Duodenal mucosa (tissue), 2 donors: Measurements from ENCODE around the gene DNM2.

ENCODE experiments used
- H3K27ac ChIP-seq: one replicate; pipeline ENCODE4 v1.7.0; 2013; ENCODE audit warnings: low read depth, low read length
- H3K27me3 ChIP-seq, 2 donors: one replicate each; pipeline ENCODE4 v1.7.0; 2013; ENCODE audit warnings: low read length in 2 of 2, control low read depth in 1 of 2; ENCODE audit not compliant: insufficient read depth in 2 of 2, control insufficient read depth in 1 of 2
- H3K36me3 ChIP-seq, 2 donors: one replicate each; pipeline ENCODE4 v1.7.0; 2013; ENCODE audit warnings: low read length in 2 of 2, control low read depth in 1 of 2; ENCODE audit not compliant: insufficient read depth in 2 of 2, control insufficient read depth in 1 of 2
- H3K4me1 ChIP-seq, 2 donors: one replicate each; pipeline ENCODE4 v1.7.0; 2013; ENCODE audit warnings: low read length in 2 of 2, control low read depth in 1 of 2; ENCODE audit not compliant: insufficient read depth in 2 of 2, control insufficient read depth in 1 of 2
- H3K4me3 ChIP-seq, 2 donors: one replicate each; pipeline ENCODE4 v1.7.0; 2013; ENCODE audit warnings: low read length in 2 of 2, low read depth in 1 of 2
- H3K9ac ChIP-seq, 2 donors: one replicate each; pipeline ENCODE4 v1.7.0; 2013; ENCODE audit warnings: low read length in 2 of 2, low read depth in 1 of 2
- H3K9me3 ChIP-seq, 2 donors: one replicate each; pipeline ENCODE4 v1.7.0; 2013; ENCODE audit warnings: low read length in 2 of 2, control low read depth in 1 of 2; ENCODE audit not compliant: control insufficient read depth in 1 of 2

Gene DNM2

GRCh38 chr19:10809651-10810285 is 91.9 kb downstream of the DNM2 start:
- Histone ChIP-seq H3K27me3 (no peaks in the 10 kb centered on the region), H3K4me1 (peaks cover 7 to 12% of the 10 kb centered on the region in 2 donors), H3K27ac (no peak overlapping the region), H3K9me3 (no peaks in the 10 kb centered on the region), H3K36me3 (peaks cover 44 to 75% of the 10 kb centered on the region in 2 donors), H3K4me3 (no peak overlapping the region), H3K9ac (no peak overlapping the region)

- no peak overlapping the region for H3K27ac ChIP-seq
- H3K9me3 ChIP-seq = no peaks in the 10 kb centered on the region
- H3K27me3 ChIP-seq = no peaks in the 10 kb centered on the region
- H3K4me3 ChIP-seq = no peak overlapping the region
- H3K9ac ChIP-seq = no peak overlapping the region
- H3K36me3 ChIP-seq = peaks cover 42 to 77% of the 10 kb centered on the region in 2 donors
- H3K4me1 ChIP-seq = peaks cover 7 to 12% of the 10 kb centered on the region in 2 donors
Observed at GRCh38 chr19:10811391-10812111, 93.7 kb downstream of the DNM2 start.

GRCh38 chr19:10812196-10812595 is 94.3 kb downstream of the DNM2 start:
- peaks cover 7 to 12% of the 10 kb centered on the region in 2 donors for H3K4me1 ChIP-seq

GRCh38 chr19:10812902-10813404 is 95.1 kb downstream of the DNM2 start:
- Histone ChIP-seq H3K27ac (no peak overlapping the region), H3K4me1 (peaks cover 7 to 12% of the 10 kb centered on the region in 2 donors), H3K9ac (no peak overlapping the region), H3K4me3 (no peak overlapping the region), H3K9me3 (no peaks in the 10 kb centered on the region), H3K27me3 (no peaks in the 10 kb centered on the region), H3K36me3 (peaks cover 43 to 79% of the 10 kb centered on the region in 2 donors)

More at GRCh38 chr19:10812196-10812595, 94.3 kb downstream of the DNM2 start:
- H3K27ac ChIP-seq = no peak overlapping the region
- peaks cover 43 to 79% of the 10 kb centered on the region in 2 donors for H3K36me3 ChIP-seq
- H3K4me3 ChIP-seq = no peak overlapping the region
- H3K27me3 ChIP-seq = no peaks in the 10 kb centered on the region
- no peak overlapping the region for H3K9ac ChIP-seq
- H3K9me3 ChIP-seq = no peaks in the 10 kb centered on the region

DNA sequence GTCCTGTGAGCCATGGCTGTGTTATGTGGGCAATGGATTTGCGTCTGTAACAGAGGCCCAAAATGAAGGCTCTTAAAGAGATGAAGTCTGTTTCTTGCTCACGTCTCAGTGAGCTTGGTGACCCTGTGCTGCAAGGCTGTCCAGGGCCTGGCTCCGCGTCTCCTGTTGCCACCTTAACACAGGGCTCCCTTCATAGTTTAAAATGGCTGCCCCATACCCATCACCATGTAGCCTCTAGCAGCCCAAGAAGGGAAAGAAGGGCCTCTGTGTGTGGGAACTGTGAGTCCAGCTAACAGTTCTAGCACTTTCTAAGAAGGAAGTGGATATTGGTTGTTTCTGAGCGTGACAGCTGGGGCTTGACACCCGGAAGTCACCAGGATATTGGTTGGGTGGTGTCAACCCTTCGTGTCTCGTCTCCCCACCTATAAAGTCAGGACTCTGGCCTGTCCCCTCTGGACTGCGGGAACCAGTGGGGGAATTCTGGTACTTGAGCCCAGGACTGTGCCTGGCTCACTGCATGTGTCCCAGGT is 97.2 kb downstream of the DNM2 start:
- H3K27ac ChIP-seq = no peak overlapping the region
- H3K4me1 ChIP-seq = peaks cover 4% of the 10 kb centered on the region in 2 donors
- no peaks in the 10 kb centered on the region for H3K9me3 ChIP-seq
- H3K27me3 ChIP-seq = no peaks in the 10 kb centered on the region
- H3K9ac ChIP-seq = no peak overlapping the region
- H3K4me3 ChIP-seq = no peak overlapping the region
- H3K36me3 ChIP-seq = peaks cover 44 to 83% of the 10 kb centered on the region in 2 donors

DNA sequence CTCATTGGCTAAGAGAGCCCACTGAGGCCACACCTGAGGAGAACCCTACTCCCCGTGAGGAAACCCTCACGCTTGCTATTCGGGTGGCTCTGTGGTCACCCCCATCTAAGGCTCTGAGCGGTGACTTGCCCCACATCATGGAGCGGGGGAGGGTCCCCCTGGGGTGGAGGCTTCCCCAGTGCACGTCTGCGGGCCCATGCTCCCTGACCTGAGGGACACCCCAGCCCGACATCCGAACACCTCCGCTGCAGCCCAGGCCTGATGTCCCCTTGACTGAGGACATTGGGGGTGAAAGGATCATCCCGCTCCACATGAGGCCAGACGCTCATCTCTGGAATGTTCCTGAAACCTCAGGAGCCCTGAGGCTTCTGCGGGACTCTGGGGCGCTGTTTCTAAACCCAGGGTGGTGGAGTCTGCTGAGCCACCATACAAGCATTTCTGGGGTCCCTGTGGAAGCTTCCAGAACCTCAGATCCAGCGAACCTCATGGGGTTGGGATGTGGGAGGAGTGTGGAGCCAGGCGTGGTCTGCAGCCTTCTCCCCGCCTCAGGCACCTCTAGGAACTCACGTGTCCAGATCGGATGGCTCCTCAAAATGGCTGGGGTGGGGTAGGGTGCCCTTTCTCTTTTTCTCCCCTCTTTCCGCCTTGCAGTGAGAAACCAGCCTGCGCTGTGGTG is 98.2 kb downstream of the DNM2 start:
- Histone ChIP-seq H3K27ac (no peak overlapping the region), H3K9me3 (no peaks in the 10 kb centered on the region), H3K27me3 (no peaks in the 10 kb centered on the region), H3K9ac (no peak overlapping the region), H3K36me3 (peaks cover 44 to 83% of the 10 kb centered on the region in 2 donors), H3K4me3 (no peak overlapping the region), H3K4me1 (peaks cover 4% of the 10 kb centered on the region in 2 donors)

GRCh38 chr19:10816691-10817090 is 98.8 kb downstream of the DNM2 start:
- Histone ChIP-seq H3K9me3 (no peaks in the 10 kb centered on the region), H3K9ac (no peak overlapping the region), H3K27ac (no peak overlapping the region), H3K27me3 (no peaks in the 10 kb centered on the region), H3K4me1 (peaks cover 4% of the 10 kb centered on the region in 2 donors), H3K36me3 (peaks cover 40 to 81% of the 10 kb centered on the region in 2 donors), H3K4me3 (peak overlapping the region in 1 of 2 donors; percentile 21)

- peak overlapping the region in 1 of 2 donors; percentile 21 for H3K4me3 ChIP-seq
- H3K27me3 ChIP-seq = no peaks in the 10 kb centered on the region
- H3K9me3 ChIP-seq = no peaks in the 10 kb centered on the region
- H3K27ac ChIP-seq = peak overlapping the region; percentile 42
- peaks cover 4% of the 10 kb centered on the region in 2 donors for H3K4me1 ChIP-seq
- no peak overlapping the region for H3K9ac ChIP-seq
- peaks cover 38 to 76% of the 10 kb centered on the region in 2 donors for H3K36me3 ChIP-seq
Observed at GRCh38 chr19:10817291-10818038, 99.6 kb downstream of the DNM2 start.

DNA sequence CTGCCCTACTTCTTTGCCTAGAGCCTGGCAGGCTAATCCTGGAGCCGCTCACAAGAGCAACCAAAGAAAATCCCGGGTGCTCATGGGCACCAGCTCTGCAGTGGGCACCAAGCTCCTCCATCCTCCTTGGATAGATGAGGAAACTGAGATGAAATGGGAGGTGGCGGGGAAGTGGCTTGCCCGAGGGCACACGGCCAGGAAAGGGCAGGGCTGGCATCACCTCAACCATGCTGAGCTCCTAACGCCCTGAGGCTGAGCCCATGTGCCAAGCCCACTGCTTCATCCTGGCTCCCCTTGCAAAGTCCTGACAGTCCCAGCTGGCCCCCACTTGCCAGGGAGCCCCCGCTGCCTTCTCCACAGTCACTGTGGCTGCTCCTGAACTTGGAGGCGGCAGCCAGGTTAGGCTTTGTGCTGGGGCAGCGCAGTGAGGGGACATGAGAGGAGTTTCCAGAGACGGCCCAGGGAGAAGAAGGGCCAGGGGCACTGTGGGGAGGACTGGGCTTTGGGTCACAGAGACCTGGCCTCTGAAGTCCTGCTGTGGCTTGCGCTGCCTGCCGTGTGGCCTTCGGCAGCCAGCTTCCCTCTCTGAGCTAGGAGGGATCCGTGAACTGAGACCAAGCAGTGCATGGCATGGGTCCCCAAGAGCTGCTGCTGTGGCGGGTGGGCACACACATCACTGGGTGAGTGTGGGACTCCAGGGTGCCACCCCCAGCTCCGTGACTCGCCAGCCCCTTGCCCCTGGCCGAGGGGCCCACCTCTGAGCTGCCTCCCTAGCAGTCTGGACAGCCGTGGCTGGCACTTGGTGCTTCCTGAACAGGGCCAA is 100.6 kb downstream of the DNM2 start:
- Histone ChIP-seq H3K9me3 (no peaks in the 10 kb centered on the region), H3K27ac (peak overlapping the region; percentile 10), H3K9ac (no peak overlapping the region), H3K4me1 (no peaks in the 10 kb centered on the region), H3K36me3 (peaks cover 32 to 69% of the 10 kb centered on the region in 2 donors), H3K4me3 (no peak overlapping the region), H3K27me3 (no peaks in the 10 kb centered on the region)
